ENCODE results near the gene COMT.
A peak's percentile ranks its signal among the peaks of the same experiment; 100 is the strongest.
"Not testable (repeated sequence)": the region's sequence is repeated elsewhere in the genome, so short reads cannot be mapped to it uniquely, and the experiment has no call there.

Gene COMT

DNA sequence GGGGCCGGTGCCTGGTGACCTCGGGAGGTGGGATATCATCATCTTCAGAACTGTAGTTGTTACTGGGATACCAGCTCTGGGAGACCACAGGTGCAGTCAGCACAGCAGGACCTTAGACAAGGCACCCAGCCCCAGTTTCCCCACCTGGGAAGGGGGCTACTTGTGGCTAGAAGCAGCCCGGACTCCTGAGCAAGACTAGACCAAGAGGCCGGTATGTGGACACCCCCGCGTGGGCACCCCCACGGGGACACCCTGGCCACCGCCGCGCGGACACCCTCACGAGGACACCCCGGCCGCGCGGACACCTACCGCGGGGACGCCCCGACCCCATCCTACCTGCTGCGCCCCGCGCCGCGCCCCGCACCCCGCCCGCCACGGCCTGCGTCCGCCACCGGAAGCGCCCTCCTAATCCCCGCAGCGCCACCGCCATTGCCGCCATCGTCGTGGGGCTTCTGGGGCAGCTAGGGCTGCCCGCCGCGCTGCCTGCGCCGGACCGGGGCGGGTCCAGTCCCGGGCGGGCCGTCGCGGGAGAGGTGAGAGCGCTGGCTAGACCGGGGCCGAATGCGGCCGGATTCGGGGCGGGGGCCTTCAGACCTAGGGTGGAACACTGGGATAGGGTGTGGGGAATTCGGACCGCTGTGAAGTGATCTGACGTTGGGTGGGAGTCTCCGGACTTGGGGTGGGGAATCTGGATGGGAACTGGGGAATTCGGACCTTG is at the start of gene COMT, which contains the start of gene TXNRD2:
Gene COMT, plus strand, starts transcription at position 408 of the 718 bp plus-strand sequence. CDS start 20,755 bp downstream, outside the sequence.
Gene TXNRD2, minus strand, starts transcription at position 454 of the 718 bp plus-strand sequence. Its CDS starts 15 bp downstream, at position 439.
- DNase-seq = peak; percentile 70

DNA sequence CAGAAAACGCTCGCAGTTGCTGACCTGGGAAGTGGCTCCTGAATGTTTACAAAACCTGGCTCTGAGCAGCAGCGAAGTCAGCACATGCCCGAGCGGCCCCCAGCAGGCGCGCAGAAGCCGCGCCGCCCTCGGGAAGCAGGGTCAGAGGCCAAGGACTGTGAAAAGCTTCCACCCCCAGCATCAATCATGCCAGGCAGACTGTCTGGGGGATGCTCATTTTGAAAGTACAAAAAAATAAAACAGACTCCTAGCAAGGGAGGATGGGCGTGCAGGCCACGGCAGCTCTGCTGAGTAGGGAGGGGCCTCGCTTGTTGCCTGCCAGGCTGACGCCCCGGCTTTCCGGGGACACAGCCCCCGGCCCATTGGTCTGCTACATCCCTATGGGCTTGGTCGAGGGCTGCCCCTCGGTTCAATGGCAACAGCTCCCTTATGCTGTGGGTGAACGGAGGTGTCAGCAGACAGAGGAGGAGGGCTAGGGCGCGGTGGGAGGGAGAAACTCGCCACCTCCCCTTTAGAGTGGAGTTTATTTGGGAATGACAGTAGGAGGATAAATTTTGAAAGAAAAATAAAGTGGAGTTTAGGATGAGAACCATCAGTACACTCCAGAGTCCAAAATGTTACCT is 49.2 kb upstream of the COMT start:
- DNase-seq = no peak

DNA sequence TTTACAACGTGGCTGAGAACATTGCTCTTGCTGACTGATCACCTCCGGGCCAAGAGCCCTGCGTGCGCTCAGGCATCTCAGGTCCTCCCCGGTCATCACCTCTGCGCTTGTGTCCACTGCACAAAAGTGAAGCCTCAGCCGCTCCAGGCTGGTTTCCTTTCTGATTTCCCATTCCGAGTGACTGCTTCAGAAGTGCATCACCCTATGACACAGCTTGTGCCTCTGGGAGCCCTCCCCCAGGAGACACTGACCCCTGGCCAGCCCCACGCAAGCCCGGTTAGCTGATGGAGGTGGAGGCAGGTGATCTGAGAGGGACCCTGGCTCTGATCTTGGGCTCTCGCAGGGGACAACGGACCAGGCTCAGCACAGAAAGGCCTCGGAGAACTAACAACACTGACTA is 48.6 kb upstream of the COMT start:
- DNase-seq = no peak

DNA sequence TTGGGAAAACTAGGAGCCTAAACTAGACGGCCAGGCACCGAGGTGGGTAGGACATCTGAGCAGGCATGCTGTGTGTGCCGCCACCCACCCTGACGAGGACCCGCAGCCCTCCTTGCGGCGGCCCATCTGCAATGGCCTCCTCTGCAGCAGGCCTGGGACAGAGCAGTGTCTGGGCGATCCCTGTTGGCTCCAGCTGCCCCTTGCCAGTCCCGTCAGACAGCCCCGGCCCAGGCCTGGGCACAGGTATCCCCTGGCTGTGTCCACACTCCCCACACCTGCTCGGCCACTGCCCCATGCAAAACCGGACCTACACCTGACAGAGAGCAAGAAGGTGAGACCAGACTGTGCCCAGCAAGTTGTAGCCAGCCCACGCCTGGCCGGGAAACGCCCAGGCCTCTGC is 48.2 kb upstream of the COMT start:
- no peak for DNase-seq

DNA sequence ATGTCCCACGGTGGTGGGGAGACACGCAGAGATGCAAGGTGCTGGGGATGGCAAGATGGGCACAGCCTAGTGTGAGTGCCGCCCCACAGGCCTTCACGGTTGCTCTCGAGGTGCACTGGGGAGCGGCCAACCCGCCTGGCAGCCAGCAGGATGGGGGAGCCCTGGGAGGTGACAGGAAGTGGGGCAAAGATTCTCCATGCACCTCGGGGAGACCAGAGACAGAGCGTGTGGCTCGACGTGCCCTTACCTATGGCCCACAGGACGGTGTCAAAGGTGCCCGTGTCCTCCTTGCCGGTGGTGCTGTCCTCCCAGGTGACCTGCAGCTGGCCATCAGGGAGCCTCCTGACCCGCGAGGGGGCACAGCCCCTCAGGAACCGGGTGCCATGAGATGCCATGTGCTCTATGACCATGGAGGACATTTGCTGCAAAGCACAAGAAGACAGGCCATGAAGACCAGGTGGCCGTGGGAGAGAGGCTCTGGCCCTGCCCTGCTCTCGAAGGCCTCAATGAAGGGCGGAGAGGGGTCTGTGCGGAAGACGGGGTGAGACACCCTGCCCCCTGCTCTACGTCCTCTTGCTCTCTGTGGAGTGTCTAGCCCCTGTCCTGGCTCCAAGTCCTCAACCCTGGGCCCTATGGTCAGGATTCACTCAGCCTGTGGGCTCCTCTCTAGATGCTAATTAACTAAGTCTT is 46.3 kb upstream of the COMT start:
- DNase-seq = no peak

DNA sequence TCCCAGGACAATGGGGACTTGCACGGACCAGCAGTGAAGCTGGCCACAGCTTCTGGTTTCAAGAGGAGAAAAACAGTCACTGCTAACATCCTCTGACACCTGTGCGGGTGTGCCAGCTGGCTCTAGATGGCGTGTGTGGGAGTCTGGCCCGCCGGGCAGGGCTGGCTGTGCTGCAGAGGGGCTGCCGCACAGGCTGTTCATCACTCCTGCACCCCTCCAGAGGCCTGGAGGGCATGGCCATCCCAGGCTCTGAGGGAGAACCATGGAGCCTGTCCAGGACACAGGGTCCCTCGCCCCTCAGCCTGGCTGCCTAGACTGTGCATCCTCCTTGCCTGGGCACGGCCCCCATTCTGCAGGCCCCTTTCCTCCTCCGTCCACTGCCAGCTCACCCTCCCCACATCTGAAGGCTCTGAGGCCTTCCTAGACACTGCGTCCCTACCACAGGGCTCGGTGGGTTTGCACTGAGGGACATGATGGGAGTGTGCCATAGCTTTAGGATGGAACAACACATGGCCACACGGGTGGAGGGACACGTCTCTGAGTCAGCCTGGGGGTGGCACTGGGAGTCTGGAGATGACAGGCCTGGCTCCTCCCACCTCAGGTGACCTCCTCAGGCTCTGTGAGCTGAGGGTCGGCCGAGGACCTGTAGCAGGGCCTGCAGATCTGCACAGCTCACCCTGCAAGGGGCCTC is 44.8 kb upstream of the COMT start:
- no peak for DNase-seq

DNA sequence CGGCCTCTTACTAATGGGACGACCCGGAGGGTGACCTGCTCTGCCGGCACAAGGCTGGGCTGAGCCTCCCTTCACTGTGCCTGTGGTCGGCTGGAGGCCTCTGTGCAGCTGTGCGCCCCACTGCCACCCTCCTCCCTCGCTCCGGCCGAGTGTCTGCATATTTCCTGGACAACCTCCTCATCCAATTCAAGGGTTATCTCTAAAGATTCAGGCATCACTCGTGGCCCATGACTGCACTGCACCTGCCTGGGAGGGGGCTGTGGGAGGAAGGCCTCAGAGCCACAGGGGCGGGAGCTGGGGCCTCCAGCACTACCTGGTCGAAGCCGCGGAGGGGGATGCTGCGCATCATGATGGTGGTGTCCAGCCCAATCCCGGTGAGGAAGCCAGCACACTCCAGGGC is 43.8 kb upstream of the COMT start:
- DNase-seq = no peak

DNA sequence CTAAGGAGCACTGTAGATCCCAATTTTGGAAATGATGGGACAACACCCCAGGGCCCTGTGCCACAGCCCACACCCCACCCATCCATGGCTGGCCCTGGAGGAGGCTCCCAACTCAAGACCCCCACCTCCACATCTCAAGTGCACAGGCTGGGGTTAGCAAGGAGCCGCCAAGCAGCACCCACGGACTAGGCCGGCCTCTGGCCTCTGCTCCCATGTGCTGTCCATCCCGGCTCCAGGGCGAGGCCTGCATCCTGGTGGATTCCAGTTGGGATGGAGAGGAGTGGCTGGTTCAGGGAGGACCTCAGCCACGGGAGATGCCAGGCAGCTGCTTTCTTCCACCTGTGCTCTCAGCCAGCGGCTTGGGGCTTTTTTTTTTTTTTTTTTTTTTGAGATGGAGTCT is 43.4 kb upstream of the COMT start:
- DNase-seq = no peak

DNA sequence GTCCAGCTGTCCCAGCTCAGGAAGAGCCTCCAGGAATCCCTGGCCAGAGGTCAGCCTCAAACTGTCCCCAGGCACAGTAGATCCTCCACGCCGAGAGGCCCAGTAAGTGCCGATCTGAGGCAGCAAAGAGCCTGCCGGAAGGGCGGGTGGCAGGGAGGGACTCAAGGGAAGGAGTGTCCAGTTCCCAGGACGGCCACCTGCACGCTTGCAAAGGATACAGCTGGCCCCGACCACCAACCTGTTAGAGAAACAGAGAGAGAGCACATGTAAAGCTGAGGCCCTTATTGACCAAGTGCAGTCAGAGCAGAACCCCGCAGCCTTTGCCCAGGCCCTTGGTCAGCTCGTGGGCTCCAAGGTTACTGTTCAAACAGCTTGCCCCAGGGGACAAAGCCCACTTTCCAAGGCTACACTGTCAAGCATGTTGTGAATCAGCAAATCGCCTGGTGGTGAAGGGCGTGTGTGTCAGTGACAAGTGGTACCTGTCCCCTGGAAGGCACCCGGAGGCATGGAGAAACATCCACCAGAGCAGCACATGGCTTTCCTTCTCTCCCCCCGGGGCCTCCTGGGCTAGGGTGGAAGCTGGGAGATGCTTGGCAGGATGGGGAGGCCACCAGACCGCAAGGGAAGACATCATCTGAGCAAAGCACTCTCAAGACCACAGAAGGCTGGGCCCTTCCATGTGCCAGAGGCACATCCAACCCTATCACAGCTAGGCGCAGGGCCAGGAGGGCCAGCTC is 42.6 kb upstream of the COMT start:
- no peak for DNase-seq

DNA sequence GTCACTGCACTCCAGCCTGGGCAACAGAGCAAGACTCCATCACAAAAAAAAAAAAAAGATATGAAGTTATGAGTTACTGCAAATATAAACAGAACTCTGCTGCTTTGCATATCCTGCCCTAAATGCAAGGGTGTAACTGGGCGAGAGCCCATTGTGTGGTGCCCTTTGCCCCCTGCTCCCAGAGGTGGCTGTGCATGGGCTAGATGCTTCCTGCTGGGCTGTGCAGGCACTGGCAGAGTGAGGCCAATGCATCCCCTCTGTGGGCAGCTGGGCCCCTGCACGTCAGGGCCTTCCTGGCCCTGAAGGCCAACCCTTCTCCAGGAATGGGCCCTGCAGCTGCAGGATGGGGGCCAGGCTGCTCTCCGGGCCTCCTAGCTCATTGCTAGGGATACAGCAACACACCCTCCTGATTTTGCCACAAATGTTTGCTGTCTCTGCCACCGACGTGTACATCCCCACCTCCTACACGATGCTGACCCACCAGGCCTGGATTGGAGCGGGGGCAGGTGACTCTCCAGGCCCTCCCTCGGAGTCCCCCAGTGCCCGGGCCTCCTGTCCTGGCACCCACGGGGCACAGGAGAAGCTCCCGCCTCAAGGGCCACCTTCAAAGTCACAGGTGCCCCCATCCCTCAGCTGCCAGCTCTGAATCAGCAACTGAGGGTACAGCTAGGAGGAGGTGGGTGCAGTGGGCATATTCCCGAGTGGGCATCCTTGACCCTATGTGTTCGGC is 40.7 kb upstream of the COMT start:
- DNase-seq = no peak

DNA sequence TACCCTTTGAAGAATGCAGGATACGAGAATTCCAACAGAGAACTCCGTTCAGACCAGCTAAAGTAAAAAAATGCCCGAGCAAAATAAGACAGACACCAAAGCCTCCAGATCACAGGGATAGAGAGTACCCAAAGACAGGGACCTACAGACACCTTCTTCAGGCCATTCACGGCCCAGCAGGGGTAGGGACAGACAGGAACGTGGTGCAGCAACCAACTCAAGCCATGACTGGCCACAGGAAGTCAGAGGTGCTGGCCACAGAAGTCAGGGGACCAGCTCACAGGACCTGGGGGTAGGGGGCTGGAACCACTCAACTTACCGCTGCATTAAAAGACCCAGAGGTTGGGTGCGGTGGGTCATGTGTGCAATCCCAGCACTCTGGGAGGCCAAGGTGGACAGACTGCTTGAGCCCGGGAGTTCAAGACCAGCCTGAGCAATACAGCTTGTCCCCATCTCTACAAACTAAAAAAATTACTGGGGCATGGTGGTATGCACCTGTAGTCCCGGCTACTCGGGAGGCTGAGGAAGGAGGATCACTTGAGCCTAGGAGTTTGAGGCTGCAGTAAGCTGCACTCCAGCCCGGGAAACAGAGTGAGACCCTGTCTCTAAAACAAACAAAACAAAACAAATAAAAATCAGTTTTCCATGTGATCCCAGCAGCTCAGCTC is 39.9 kb upstream of the COMT start:
- no peak for DNase-seq

DNA sequence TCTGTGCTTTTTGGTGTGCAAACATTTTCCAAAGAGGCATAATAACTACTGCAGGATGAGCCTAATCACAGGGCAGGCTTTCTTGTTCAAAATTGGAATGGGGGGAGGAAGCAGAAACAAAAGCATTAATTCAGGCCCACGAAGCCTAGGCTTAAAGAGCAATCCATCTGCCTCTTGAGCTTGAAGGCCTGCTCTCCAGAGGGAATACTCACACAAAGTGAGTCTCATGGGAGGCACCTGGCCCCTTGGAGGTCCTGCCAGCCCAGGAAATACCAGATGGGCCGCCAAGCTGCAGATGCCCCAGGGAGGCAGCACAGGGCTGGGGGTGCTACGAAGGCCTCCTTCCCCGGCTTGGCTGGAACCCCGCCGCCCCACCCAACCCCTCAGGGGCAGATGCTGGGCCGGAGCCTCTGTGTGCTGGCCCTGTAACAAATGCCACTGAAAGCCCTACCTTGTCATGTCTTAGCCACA is 39.3 kb upstream of the COMT start:
- DNase-seq = no peak

DNA sequence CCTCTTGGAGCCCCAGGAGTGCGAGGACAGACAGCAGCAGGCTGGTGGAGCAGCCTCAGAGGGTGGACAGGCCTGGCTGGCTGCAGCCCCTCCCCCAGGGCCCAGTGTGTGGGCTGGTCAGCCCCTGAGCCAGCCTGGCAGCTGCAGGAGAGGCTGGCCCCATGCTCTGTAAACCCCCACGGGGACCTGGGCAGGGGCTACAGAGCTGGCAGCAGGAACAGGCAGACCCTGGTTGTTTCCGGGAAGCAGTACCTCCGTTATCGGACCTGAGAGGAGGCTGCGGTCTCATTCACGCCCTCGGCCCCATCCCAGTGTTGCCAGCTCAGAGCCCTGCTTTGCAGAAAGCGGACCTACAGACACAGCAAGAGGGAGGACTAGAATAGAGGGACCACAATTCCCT is 38.5 kb upstream of the COMT start:
- peak; percentile 5 for DNase-seq

DNA sequence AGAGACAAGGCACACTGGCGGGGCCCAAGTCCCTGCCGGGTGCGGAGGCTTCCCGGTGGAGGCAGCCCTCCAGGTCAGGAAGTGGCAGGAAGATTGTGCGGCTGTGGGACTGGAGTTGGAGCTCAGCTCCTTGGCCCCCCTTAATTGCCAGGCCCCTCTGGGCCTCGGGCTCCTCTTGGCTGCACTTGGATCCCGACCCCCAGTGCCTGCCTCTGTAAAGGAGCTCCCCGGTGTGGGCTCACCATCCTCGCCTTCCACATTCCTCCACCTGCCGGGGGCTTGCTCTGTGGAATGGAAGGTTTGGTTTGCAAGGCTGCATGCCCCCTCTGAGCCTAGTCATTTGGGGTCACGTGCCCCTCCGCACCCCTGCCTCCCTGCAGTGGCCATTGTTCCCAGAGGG is 38.1 kb upstream of the COMT start:
- DNase-seq = peak; percentile 1

DNA sequence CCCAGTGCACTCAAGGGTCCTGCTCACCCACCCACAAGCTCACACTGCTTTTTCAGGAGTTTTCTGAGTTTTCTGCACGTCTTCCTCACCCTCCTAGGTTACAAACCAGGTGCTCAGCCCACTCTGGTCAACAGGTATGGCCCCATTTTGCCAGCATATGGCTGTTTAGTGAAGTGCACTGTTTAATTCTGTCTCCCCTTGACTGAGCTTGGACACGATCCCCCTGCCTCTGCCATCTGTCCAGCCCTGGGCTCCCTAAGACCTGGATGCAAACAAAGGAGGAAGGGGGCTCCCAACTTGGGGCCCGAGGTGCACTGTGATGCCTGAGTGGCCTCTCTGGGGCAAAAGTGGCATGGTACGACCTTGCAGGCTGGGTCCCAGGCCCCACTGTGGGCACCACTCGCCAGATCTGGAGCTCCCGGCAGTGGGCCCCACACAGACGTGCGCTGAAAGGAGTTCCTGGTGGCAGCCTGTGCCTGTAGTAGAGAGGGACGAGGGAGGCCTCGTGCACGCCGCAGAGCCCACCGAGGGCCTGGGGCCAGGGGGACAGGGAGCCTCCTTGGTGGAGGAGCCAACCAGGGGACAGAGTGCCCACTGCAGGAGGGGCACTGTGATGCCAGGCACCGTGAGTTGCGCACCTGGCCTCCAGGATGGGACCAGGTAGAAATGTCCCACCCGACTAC is 37.3 kb upstream of the COMT start:
- DNase-seq = no peak

DNA sequence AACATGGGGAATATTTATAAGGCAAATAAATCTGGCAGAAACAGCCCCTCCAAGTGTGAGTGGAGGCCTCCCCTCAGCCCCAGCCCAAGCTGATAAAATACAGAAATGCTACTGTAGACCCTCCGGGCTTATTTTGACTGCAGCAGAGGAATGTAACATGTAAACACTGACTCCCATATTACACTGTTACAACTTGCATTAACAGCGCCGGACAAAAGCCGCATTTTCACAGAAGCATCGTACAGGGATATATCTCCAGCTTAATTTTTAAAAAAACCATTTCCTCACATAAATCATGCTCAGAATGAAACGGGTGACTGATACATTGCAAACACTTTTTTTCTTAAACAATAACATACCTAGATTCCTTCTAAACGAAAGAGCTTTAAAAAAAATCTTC is 36.6 kb upstream of the COMT start:
- no peak for DNase-seq

DNA sequence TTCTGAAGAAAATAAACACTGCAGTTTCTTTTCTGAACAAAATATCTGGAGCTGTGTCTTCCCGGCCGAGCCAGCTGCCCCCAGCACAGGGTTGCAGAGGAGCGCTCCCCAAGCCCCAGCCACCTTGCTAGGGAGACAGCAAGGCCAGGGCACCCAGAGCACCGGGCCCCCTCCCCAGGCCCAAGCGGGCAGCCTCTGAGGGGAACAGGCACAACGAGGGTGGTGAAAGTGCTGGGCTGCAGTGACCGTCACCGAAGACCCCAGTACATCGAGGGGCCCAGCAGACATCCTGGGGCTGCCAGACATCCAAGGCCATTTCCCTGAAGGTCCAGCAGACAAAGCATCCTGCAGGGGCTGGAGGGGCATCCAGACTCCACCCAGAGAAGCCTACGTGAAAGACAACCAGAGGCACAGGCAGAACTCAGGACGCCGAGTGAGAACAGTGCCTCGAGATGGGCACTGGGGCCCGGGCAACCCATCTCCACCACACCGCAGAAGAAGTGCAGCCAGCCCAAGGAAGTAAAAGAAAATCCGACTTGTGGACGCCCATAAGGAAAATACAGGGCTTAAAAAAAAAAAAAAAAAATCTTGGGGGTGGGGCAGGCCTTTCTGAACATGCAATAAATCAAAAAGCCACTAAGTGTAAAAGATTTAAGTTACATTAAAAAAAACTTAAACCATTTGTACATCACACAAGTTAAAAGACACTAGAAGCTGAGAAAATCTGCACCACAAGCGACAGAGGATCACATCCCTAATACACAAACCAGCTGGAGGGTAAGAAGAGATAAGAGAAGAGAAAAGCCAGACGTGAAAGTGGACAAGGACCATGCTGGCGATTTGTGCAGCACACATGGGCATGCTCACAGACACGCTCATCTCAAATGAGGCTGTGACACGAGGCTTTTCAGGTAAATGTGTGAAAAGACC is 36.0 kb upstream of the COMT start:
- no peak for DNase-seq

DNA sequence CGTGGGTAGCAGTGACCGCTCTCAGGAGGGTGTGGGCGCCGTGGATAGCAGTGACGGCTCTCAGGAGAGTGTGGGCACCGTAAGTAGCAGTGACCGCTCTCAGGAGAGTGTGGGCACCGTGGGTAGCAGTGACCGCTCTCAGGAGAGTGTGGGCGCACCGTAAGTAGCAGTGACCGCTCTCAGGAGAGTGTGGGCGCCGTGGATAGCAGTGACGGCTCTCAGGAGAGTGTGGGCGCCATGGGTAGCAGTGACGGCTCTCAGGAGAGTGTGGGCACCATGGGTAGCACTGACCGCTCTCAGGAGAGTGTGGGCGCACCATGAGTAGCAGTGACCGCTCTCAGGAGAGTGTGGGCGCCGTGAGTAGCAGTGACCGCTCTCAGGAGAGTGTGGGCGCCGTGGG is 34.7 kb upstream of the COMT start:
- DNase-seq = not testable (repeated sequence)

DNA sequence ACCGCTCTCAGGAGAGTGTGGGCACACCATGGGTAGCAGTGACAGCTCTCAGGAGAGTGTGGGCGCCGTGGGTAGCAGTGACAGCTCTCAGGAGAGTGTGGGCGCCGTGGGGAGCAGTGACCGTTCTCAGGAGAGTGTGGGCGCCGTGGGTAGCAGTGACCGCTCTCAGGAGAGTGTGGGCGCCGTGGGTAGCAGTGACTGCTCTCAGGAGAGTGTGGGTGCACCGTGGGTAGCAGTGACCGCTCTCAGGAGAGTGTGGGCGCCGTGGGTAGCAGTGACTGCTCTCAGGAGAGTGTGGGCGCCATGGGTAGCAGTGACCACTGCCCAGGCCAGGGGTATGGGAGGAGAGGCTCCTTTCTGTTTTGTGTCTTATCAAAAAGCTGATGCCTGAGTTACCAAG is 33.7 kb upstream of the COMT start:
- DNase-seq = not testable (repeated sequence)

All from 8988T (cell line).